TTC549 (cell line): Measurements from ENCODE around the gene CLEC17A.
"Not testable (repeated sequence)": the region's sequence is repeated elsewhere in the genome, so short reads cannot be mapped to it uniquely, and the experiment has no call there.

Source experiments
- FAIRE-seq: peaks from 2 replicates; lab custom pipeline; 2012; peaks lifted over from hg19 to GRCh38; lab: Jason Lieb, UNC

Gene CLEC17A

GRCh38 chr19:14559916-14560775, 22.7 kb upstream of the CLEC17A start:
- FAIRE-seq: no peak

DNA sequence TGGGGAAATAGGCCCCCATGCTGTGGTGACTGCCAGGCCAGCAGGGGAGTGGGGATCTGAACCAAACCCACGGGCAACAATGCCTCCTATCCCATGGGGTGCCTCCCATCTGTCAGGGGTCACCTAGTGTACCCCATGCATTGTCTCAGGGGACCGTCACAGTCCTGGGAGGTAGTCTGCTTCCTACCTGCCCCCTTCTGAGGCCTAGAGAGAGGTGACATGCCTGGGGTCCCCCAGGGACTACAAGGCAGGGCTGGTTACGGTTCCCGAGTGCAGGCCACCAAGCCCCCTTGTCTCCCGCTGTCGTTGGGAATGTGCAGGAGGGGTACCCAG, 22.1 kb upstream of the CLEC17A start:
- FAIRE-seq: no peak

DNA sequence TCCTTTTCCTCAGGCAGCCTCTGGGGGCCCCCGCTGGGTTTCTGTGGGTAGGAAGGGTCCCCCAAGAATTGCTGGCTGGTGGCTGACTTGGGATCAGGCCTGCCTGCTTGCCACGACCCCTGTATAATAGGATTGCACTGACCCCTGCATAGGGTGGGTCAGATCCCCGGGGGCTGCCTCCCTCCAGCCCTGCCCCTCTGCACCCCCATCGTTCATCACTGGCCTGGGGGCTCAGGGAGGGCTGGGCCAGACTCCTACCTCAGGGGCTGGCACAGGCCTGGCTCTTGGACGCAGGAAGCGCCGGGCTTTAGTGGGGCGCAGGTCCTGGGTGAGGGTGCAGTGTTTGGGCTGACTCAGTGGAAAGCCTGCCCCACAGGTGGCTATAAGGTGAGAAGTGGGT, 21.6 kb upstream of the CLEC17A start:
- no peak for FAIRE-seq

- no peak for FAIRE-seq
Observed at GRCh38 chr19:14561847-14562351, 21.0 kb upstream of the CLEC17A start.

DNA sequence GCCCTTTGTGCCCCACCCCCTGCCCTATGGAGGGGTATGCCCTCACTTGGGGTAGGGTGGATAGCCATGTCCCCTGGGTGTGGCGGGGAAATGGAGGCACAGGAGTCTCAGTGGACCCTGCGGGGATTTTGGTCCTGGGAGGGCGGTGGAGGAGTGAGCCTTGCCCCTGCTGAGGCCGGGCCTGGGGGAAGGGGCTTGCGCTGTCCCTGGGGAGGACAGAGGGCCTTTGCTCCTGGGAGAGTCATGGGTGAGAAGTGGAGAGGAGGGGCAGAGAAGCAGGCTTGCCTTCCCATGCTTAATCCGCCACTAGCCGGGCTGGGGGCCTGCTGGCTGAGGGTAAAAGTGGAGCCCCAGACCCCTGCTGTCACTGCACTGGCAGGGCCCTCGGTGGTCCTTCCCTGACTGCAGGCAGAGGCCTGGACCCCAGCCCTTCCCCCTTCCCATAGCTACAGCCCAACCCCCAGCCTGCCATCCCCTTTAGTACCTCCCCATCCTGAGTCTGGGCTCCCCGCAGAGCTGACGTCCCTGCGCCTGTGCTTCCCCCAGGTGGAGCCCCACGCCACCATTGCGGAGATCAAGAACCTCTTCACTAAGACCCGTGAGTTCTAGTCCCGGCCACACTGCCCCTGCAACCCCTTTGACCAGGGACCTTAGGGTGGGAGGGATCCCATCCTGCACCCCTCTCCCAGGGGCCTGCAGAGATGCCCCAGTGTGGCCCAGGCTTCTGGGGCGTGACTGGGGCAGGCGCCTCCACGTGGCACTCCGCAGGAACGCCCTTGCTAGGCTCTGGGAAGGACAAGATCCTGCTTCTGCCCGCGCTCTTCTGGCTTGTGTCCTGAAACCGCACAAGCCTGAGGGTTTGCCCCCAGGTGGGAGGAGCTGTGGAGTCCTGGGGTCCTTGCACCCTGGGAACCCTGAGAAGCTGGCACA, 20.0 kb upstream of the CLEC17A start:
- no peak for FAIRE-seq

- no peak for FAIRE-seq
Observed at GRCh38 chr19:14563590-14563926, 19.3 kb upstream of the CLEC17A start.

DNA sequence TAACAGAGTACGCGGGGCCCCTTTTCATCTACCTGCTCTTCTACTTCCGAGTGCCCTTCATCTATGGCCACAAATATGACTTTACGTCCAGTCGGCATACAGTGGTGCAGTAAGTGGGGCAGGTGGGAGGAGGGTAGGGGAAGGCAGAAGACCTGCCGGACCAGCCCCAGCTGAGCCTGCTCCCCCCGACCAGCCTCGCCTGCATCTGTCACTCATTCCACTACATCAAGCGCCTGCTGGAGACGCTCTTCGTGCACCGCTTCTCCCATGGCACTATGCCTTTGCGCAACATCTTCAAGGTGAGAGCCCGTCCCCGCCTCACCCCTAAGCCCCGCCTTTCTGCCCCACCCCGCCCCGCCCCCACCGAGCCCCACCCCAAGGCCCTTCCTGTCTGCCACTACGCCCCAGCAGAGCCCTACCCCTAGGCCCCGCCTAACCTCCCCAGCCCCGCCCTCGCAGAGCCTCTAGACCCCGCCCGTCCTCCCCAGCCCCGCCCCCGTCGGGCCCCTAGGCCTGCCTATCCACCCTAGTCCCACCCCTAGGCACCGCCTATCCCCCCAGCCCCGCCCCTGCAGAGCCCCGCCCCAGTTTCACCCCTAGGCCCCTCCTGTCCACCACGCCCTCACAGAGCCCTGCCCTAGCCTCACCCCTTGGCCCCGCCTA, 18.8 kb upstream of the CLEC17A start:
- FAIRE-seq: no peak

DNA sequence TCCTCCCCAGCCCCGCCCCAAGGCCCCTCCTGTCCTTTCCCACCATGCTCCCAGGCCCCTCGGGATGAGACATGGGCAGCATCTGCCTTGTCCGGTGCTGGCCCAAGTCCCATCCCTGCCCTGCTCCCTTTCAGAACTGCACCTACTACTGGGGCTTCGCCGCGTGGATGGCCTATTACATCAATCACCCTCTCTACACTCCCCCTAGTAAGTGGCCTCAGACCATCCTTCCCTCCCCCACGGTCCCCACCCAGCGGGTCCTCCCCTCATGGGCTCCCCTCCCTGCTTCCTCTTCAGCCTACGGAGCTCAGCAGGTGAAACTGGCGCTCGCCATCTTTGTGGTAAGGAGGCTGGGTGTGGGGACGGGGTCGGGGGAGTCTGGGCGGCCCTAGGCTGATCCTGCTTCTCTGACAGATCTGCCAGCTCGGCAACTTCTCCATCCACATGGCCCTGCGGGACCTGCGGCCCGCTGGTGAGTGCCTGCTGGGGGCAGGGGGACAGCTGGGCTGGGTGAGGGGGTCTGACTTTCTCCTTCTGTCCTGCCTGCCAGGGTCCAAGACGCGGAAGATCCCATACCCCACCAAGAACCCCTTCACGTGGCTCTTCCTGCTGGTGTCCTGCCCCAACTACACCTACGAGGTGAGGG, 18.1 kb upstream of the CLEC17A start:
- FAIRE-seq: not testable (repeated sequence)

DNA sequence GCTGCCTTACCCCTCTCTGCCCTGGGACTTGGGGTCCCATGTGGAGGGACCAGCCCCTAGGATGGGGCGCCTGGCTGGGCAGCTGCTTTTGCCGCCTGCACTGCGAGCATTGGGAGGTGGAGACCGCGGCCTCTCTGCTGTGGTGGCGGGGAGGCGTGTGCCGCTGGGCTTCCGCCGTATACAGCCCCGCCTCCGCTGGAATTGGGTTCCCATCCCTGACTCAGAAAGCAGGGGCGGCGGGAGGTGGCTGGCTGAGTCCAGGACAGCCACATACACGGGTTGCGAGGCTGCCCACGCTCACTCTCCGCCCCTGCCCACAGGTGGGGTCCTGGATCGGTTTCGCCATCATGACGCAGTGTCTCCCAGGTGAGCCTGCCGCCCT, 17.6 kb upstream of the CLEC17A start:
- FAIRE-seq: no peak

- no peak for FAIRE-seq
Observed at GRCh38 chr19:14565765-14566711, 16.8 kb upstream of the CLEC17A start.

GRCh38 chr19:14566712-14567077, 16.2 kb upstream of the CLEC17A start:
- no peak for FAIRE-seq

GRCh38 chr19:14567079-14567478, 15.8 kb upstream of the CLEC17A start:
- no peak for FAIRE-seq

GRCh38 chr19:14570864-14571527, 11.9 kb upstream of the CLEC17A start:
- no peak for FAIRE-seq

- no peak for FAIRE-seq
Observed at GRCh38 chr19:14571695-14572490, 11.0 kb upstream of the CLEC17A start, which contains the start of gene NDUFB7. TSS of gene NDUFB7 (minus strand) at chr19:14572066. CDS start at chr19:14572000, 66 bp downstream.

GRCh38 chr19:14575428-14575980, 7.4 kb upstream of the CLEC17A start:
- no peak for FAIRE-seq

- FAIRE-seq: no peak
Observed at GRCh38 chr19:14576363-14576762, 6.5 kb upstream of the CLEC17A start.

- no peak for FAIRE-seq
Observed at GRCh38 chr19:14577264-14577663, 5.6 kb upstream of the CLEC17A start.

- no peak for FAIRE-seq
Observed at GRCh38 chr19:14577885-14578427, 4.9 kb upstream of the CLEC17A start.
